PC-9 (cell line): ENCODE measurements around the gene LRATD1.

ENCODE experiments used
- CTCF ChIP-seq: fragments of 200-600 bp; sonication (generic); conservative IDR thresholded peaks from 2 replicates; pipeline ENCODE4 v1.6.1; 2017; ENCODE audit warnings: mixed run types, antibody characterized with exemption, mild to moderate bottlenecking, moderate library complexity
- EZH2 ChIP-seq: fragments of 200-600 bp; sonication (generic); IDR thresholded peaks from 2 replicates; pipeline ENCODE4 v1.8.0; 2017; ENCODE audit warnings: antibody characterized with exemption, low read depth

- TF ChIP-seq CTCF (no peak), EZH2 (no peak)
Measured at GRCh38 chr2:14616950-14617349, 15.6 kb upstream of the LRATD1 start.
